GM12864 (cell line): Measurements from ENCODE around the gene EYS.

ENCODE experiments used
- DNase-seq: peaks from one replicate; pipeline ENCODE4 v3.0.0-alpha.2; 2011; ENCODE audit warnings: low read depth
- H3K4me3 ChIP-seq: 2 replicates; pipeline ENCODE4 v1.5.1; 2011; ENCODE audit warnings: mild to moderate bottlenecking, low read depth, low read length, control low read depth
- TF ChIP-seq, protein P1 (sequence below): IDR thresholded peaks from 2 replicates; pipeline ENCODE4 v1.5.1; 2011; ENCODE audit warnings: low read depth, mild to moderate bottlenecking, moderate library complexity, low read length, control low read depth, inconsistent platforms; ENCODE audit errors: missing control alignments

Gene EYS

DNA sequence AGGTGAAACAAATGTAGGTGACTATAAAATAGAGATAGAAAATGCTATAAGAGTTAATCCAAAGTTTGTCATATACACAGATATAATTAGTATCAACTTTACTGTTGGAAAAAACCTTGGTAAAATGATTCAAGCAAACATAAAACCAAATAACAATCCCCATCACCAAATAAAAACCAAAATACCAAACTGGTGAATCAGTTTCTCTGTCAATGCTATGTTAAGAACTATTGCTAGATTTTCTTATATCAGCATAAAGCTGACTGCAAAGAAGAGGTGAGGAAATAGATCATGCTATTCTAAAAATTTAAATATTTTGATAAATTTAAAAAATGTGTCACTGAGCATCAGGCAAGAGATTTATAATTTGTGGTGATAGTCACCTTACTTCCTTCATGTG lies 1413.0 kb downstream of the EYS start:
- TF ChIP-seq, protein P1, sequence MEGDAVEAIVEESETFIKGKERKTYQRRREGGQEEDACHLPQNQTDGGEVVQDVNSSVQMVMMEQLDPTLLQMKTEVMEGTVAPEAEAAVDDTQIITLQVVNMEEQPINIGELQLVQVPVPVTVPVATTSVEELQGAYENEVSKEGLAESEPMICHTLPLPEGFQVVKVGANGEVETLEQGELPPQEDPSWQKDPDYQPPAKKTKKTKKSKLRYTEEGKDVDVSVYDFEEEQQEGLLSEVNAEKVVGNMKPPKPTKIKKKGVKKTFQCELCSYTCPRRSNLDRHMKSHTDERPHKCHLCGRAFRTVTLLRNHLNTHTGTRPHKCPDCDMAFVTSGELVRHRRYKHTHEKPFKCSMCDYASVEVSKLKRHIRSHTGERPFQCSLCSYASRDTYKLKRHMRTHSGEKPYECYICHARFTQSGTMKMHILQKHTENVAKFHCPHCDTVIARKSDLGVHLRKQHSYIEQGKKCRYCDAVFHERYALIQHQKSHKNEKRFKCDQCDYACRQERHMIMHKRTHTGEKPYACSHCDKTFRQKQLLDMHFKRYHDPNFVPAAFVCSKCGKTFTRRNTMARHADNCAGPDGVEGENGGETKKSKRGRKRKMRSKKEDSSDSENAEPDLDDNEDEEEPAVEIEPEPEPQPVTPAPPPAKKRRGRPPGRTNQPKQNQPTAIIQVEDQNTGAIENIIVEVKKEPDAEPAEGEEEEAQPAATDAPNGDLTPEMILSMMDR = no peak

DNA sequence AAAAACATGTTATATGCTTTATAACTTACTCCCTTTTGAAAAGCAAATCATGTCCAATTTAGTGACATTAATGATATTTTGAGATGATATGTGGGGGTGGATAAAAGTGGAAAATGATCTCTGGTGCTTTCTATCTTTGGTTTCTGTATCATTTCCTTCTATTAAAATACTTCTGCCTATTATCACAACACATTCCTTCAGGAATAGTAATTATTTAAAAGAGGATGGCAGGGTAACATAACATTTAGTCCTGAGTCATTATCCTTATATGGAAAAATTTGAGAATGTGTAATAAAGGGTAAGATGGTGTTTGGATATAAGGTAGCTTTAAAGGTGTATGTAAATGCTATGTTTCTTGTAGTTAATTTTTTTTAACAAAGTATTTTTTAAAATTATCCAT lies 1413.7 kb downstream of the EYS start:
- TF ChIP-seq, protein P1 = no peak
- DNase-seq = no peak
- no peak overlapping the region for H3K4me3 ChIP-seq

More for the DNA sequence above, 1413.0 kb downstream of the EYS start:
- DNase-seq = no peak
- no peak overlapping the region for H3K4me3 ChIP-seq

DNA sequence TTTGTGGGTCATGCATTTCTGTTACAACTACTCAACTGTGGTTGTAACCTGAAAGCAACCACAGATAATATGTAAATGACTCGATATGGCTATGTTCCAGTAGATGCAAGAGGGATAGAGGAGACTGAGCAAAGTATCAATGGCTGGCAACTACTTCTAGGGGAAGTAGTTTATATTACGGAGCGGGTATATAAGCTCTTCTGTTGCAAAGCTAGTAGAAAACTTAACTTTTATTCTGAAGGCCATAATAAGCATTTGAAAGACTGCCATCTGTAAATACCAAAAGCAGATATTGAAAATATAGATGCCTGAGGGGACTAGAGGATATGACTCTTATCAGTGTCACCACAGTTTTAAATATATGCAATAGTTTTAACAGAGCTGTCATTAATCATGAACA lies 1416.2 kb downstream of the EYS start:
- TF ChIP-seq, protein P1 = no peak
- DNase-seq = no peak
- H3K4me3 ChIP-seq = no peak overlapping the region

DNA sequence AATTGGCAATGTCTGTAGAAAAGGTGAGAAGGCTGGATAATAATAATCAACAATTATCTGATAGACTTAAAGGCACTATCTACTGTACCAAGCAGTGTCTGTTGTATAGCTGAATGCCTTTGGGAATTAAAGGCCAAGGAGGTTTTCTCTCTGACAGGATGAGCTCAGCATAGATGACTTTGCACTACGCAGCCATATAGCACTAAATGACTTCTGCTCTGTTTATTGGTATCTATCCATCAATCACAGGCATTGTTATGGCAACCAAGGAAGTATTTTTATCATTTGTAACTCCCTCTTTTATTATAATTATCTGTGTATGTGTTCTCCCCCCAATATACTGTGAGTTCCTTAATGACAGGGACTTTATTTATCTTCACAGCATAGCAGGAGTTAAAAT lies 1417.1 kb downstream of the EYS start:
- DNase-seq = no peak
- H3K4me3 ChIP-seq = no peak overlapping the region
- TF ChIP-seq, protein P1 = no peak

DNA sequence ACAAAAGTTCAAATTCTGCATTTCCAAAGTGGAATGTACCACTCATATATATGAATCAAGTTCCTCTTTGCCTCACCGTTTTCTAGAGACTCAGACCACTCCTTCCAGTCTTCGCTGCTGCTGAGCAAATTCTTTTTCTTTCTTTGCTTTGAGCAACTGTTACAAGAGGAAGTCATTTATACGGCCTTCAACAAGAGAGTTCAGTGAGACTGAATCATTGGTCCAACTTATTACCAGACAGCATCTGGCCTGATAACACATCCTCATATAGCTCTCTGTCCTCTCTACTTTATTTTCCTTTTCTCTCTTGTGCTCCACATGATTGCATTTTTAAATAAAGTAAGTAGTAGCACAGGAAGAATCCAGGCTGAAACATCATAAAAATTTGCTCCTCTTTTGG lies 1418.7 kb downstream of the EYS start:
- no peak overlapping the region for H3K4me3 ChIP-seq
- TF ChIP-seq, protein P1 = no peak
- DNase-seq = no peak

GRCh38 chr6:64281167-64281566 lies 1425.9 kb downstream of the EYS start:
- no peak for DNase-seq
- TF ChIP-seq, protein P1 = no peak
- no peak overlapping the region for H3K4me3 ChIP-seq

DNA sequence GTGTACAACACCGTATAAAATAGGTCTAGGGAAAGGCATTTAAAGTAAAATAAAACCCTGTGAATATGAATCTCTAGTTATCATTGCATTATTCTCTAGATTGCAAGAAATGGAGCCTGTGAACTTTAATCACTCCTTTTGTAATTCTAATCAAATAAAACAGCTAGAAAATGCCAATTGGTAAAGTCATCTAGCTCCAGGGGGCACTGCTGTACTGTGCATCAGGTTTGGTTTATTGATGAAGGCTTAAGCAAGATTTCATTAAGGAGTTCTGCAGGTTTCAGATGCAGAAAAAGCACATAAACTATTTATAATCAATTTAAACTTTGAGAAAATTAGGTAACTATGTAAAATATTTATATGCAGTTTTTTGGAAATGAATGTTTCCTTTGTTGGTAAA lies 1426.5 kb downstream of the EYS start:
- TF ChIP-seq, protein P1 = peak; percentile 16
- no peak for DNase-seq
- no peak overlapping the region for H3K4me3 ChIP-seq
